GM23338 (cell line): ENCODE results near the gene KLF1. TPM values are rescaled to one million over a fixed set of nuclear protein-coding genes. Genes with fewer than 3 reads are reported as not detected.

ENCODE experiments used
- ATAC-seq: fragments of 200-7000 bp; cut with Tn5 transposase; 3 replicates; pipeline ENCODE4 v1.9.1; 2020
- DNase-seq: peaks from one replicate; pipeline ENCODE4 v3.0.0-alpha.2; 2015; ENCODE audit warnings: low spot score
- H2AFZ ChIP-seq: fragments of 200-600 bp; sonication (generic); 2 replicates; pipeline ENCODE4 v1.8.0; 2016; ENCODE audit warnings: antibody characterized with exemption, mild to moderate bottlenecking, moderate library complexity
- H3F3A ChIP-seq: fragments of 200-600 bp; sonication (generic); replicated peaks from 2 replicates; pipeline ENCODE4 v1.8.0; 2017; ENCODE audit warnings: antibody characterized with exemption, mixed run types, low read depth
- H3K27ac ChIP-seq: fragments of 200-600 bp; sonication (generic); 2 replicates; pipeline ENCODE4 v1.6.1; 2016; ENCODE audit warnings: low read depth
- H3K27me3 ChIP-seq: fragments of 200-600 bp; sonication (generic); 2 replicates; pipeline ENCODE4 v1.8.0; 2016; ENCODE audit warnings: mild to moderate bottlenecking, mixed run types, moderate library complexity; ENCODE audit not compliant: insufficient read depth
- H3K36me3 ChIP-seq: fragments of 200-600 bp; sonication (generic); 2 replicates; pipeline ENCODE4 v1.8.0; 2016; ENCODE audit warnings: mild to moderate bottlenecking; ENCODE audit not compliant: insufficient read depth
- H3K4me1 ChIP-seq: fragments of 200-600 bp; sonication (generic); 2 replicates; pipeline ENCODE4 v1.8.0; 2016; ENCODE audit warnings: mild to moderate bottlenecking, moderate library complexity; ENCODE audit not compliant: insufficient read depth
- H3K4me2 ChIP-seq: fragments of 200-600 bp; sonication (generic); 2 replicates; pipeline ENCODE4 v1.7.1; 2017; ENCODE audit warnings: mixed run types
- H3K4me3 ChIP-seq: fragments of 200-600 bp; sonication (generic); 2 replicates; pipeline ENCODE4 v1.6.1; 2016; ENCODE audit warnings: mixed run types
- H3K79me2 ChIP-seq: fragments of 200-600 bp; sonication (generic); replicated peaks from 2 replicates; pipeline ENCODE4 v1.8.0; 2017; ENCODE audit warnings: mild to moderate bottlenecking; ENCODE audit not compliant: insufficient read depth
- H3K9me2 ChIP-seq: fragments of 200-600 bp; sonication (generic); 2 replicates; pipeline ENCODE4 v1.8.0; 2017; ENCODE audit not compliant: insufficient read depth
- H4K20me1 ChIP-seq: fragments of 200-600 bp; sonication (generic); replicated peaks from 2 replicates; pipeline ENCODE4 v1.8.0; 2017; ENCODE audit warnings: mild to moderate bottlenecking; ENCODE audit not compliant: insufficient read depth
- H3K27ac Mint-ChIP-seq: 2 replicates; pipeline ENCODE4 v1.8.0; 2020; ENCODE audit warnings: inconsistent platforms, mild to moderate bottlenecking, moderate library complexity, mixed read lengths
- H3K27me3 Mint-ChIP-seq: 3 replicates; pipeline ENCODE4 v1.8.0; 2022; ENCODE audit warnings: low read depth, mild to moderate bottlenecking, moderate library complexity, mixed read lengths, inconsistent platforms; ENCODE audit not compliant: insufficient read depth, poor library complexity
- H3K36me3 Mint-ChIP-seq: 3 replicates; pipeline ENCODE4 v1.8.0; 2021; ENCODE audit warnings: low read depth, mild to moderate bottlenecking, inconsistent platforms, moderate library complexity, mixed read lengths
- H3K4me1 Mint-ChIP-seq: 3 replicates; pipeline ENCODE4 v1.8.0; 2020; ENCODE audit warnings: mild to moderate bottlenecking, inconsistent platforms, mixed read lengths
- H3K4me3 Mint-ChIP-seq: 3 replicates; pipeline ENCODE4 v1.8.0; 2021; ENCODE audit warnings: moderate library complexity, mild to moderate bottlenecking, inconsistent platforms, mixed read lengths
- H3K9me3 Mint-ChIP-seq: 3 replicates; pipeline ENCODE4 v1.8.0; 2020; ENCODE audit warnings: moderate library complexity, mild to moderate bottlenecking, inconsistent platforms, mixed read lengths
- CREB1 ChIP-seq: fragments of 250-450 bp; sonication (Bioruptor Pico); IDR thresholded peaks from 2 replicates; pipeline ENCODE4 v1.5.0; 2020; ENCODE audit warnings: low read depth, mild to moderate bottlenecking, moderate library complexity
- CTCF ChIP-seq, 2 experiments: fragments of 200-600 bp in 1 of 2; sonication (generic) in 1 of 2; conservative IDR thresholded peaks; 2 replicates each; pipeline versions ENCODE4 v1.5.1 to v1.6.1; 2016 to 2017; ENCODE audit warnings: antibody characterized with exemption in 2 of 2, low read depth in 2 of 2, mild to moderate bottlenecking in 2 of 2, moderate library complexity in 1 of 2
- EZH2 ChIP-seq: fragments of 200-600 bp; sonication (generic); IDR thresholded peaks from one replicate; pipeline ENCODE4 v1.8.0; 2017; ENCODE audit warnings: antibody characterized with exemption, mild to moderate bottlenecking, low read depth; ENCODE audit not compliant: unreplicated experiment
- JUNB ChIP-seq: IDR thresholded peaks from one replicate; pipeline ENCODE4 v1.6.1; 2016; ENCODE audit warnings: antibody characterized with exemption; ENCODE audit not compliant: unreplicated experiment
- POLR2AphosphoS5 ChIP-seq: IDR thresholded peaks from 2 replicates; pipeline ENCODE4 v1.6.1; 2016; ENCODE audit warnings: antibody characterized with exemption, low read depth
- REST ChIP-seq: IDR thresholded peaks from one replicate; pipeline ENCODE4 v1.6.1; 2018; ENCODE audit warnings: antibody characterized with exemption; ENCODE audit not compliant: unreplicated experiment
- ZNF114 ChIP-seq: fragments of 250-450 bp; sonication (Bioruptor Pico); IDR thresholded peaks from 2 replicates; pipeline ENCODE4 v1.5.0; 2020; ENCODE audit warnings: mild to moderate bottlenecking, moderate library complexity
- ZNF331 ChIP-seq: fragments of 250-450 bp; sonication (Bioruptor Pico); IDR thresholded peaks from 2 replicates; pipeline ENCODE4 v1.5.0; 2020; ENCODE audit warnings: low read depth, mild to moderate bottlenecking, moderate library complexity
- ZNF462 ChIP-seq: fragments of 250-450 bp; sonication (Bioruptor Pico); IDR thresholded peaks from 2 replicates; pipeline ENCODE4 v1.5.0; 2020; ENCODE audit warnings: mild to moderate bottlenecking, moderate library complexity
- polyA plus RNA-seq: library from polyadenylated mRNA; unstranded; fragments of >200 nt; fragmentation: Nextera tagmentation; extraction: Ambion mirVana; gene quantifications from 2 replicates; pipeline ENCODE4 v1.2.1, GENCODE V29; 2016
- total RNA-seq: library from RNA; depleted of rRNA; stranded (reverse); fragments of >200 nt; shearing (Covaris generic); gene quantifications from 2 replicates; pipeline ENCODE4 v1.2.3, GENCODE V29; 2014

KLF1 gene
- total and polyA plus RNA-seq, 2 experiments from 2014 or later, result 0.74 to 1.1 TPM

- peak within 1 kb of the TSS; percentile 79 for H3K4me3 Mint-ChIP-seq
- Histone ChIP-seq H2AFZ (peak within 1 kb of the TSS; percentile 91; the same call in 1 of the 2 replicates), H3K27me3 (peaks cover 14% of the 10 kb centered on the region), H4K20me1 (peaks cover 7% of the 10 kb centered on the region), H3K79me2 (peaks cover 8% of the 10 kb centered on the region), H3K27ac (0 out of 2 replicates have a peak within 1 kb of the TSS, but pooled peaks have one; percentile 39), H3K9me2 (no peaks in the 10 kb centered on the region), H3F3A (peaks cover 48% of the 10 kb centered on the region), H3K4me1 (peaks cover 34% of the 10 kb centered on the region), H3K36me3 (no peaks in the 10 kb centered on the region), H3K4me3 (peak within 1 kb of the TSS; percentile 92), H3K4me2 (peak within 1 kb of the TSS; percentile 94)
- H3K36me3 Mint-ChIP-seq, result peaks cover 9% of the 10 kb centered on the region; the same call in 1 of the 3 replicates
- TF ChIP-seq JUNB (no peak), ZNF331 (CRISPR knock-in tag) (no peak), REST (no peak), POLR2AphosphoS5 (0 out of 2 replicates have a peak, but pooled peaks have one; percentile 45), CREB1 (CRISPR knock-in tag) (0 out of 2 replicates have a peak, but pooled peaks have one; percentile 11), EZH2 (no peak), ZNF114 (CRISPR knock-in tag) (no peak), CTCF (conservative IDR thresholded peaks at IDR 0.05; ENCODE audit: low read depth in 2 of 2) (peak; percentile 34 to 68; a peak in 3 of 4 replicates), ZNF462 (CRISPR knock-in tag) (no peak)
- no peaks in the 10 kb centered on the region; the same call in 2 of the 3 replicates for H3K9me3 Mint-ChIP-seq
- H3K27me3 Mint-ChIP-seq, result peaks cover 31% of the 10 kb centered on the region
- peak within 1 kb of the TSS; percentile 62; the same call in 1 of the 2 replicates for H3K27ac Mint-ChIP-seq
- ATAC-seq, result peak; percentile 14
- peak; percentile 80 for DNase-seq
- peaks cover 43% of the 10 kb centered on the region for H3K4me1 Mint-ChIP-seq
Observed at GRCh38 chr19:12838182-12838885, 48.7 kb downstream of the KLF1 start, which contains the start of gene MAST1. MAST1 (plus strand) TSS chr19:12838515; CDS start chr19:12838573, 58 bp downstream.
